Neural cell (in vitro differentiated cells): Measurements from ENCODE around the gene SDK1. TPM values are rescaled to one million over a fixed set of nuclear protein-coding genes. Genes with fewer than 3 reads are reported as not detected.

Experiments
- H2AFZ ChIP-seq: fragments of 200-600, 300-800 bp; sonication (generic), shearing (Covaris generic); 2 replicates; pipeline ENCODE4 v1.6.0; 2014; ENCODE audit warnings: low read depth, mild to moderate bottlenecking, antibody characterized with exemption, low read length, moderate library complexity
- H3F3A ChIP-seq: fragments of 200-600 bp; shearing (Covaris generic); 2 replicates; pipeline ENCODE4 v1.6.1; 2016; ENCODE audit warnings: mild to moderate bottlenecking, moderate library complexity, mixed read lengths, antibody characterized with exemption, low read length; ENCODE audit not compliant: insufficient read depth, poor library complexity, severe bottlenecking
- H3K27ac ChIP-seq: fragments of 200-600, 300-800 bp; sonication (generic), shearing (Covaris generic); 2 replicates; pipeline ENCODE4 v1.5.1; 2014; ENCODE audit warnings: mild to moderate bottlenecking, low read length, moderate library complexity
- H3K27me3 ChIP-seq: fragments of 300-800, 200-600 bp; sonication (generic), shearing (Covaris generic); 2 replicates; pipeline ENCODE4 v1.6.0; 2014; ENCODE audit warnings: mild to moderate bottlenecking, low read depth, low read length, moderate library complexity; ENCODE audit not compliant: insufficient read depth
- H3K36me3 ChIP-seq: fragments of 300-800, 200-600 bp; sonication (generic), shearing (Covaris generic); 2 replicates; pipeline ENCODE4 v1.5.1; 2014; ENCODE audit warnings: mild to moderate bottlenecking, antibody characterized with exemption, low read length, moderate library complexity; ENCODE audit not compliant: insufficient read depth
- H3K4me2 ChIP-seq: fragments of 300-800, 200-600 bp; sonication (generic), shearing (Covaris generic); 2 replicates; pipeline ENCODE4 v1.6.0; 2014; ENCODE audit warnings: mild to moderate bottlenecking, low read length
- H3K4me3 ChIP-seq: fragments of 300-800, 200-600 bp; sonication (generic), shearing (Covaris generic); 2 replicates; pipeline ENCODE4 v1.5.1; 2014; ENCODE audit warnings: mild to moderate bottlenecking, low read length, moderate library complexity
- H3K79me2 ChIP-seq: fragments of 200-600 bp; shearing (Covaris generic); replicated peaks from 2 replicates; pipeline ENCODE4 v1.6.0; 2014; ENCODE audit warnings: mild to moderate bottlenecking, low read length, moderate library complexity; ENCODE audit not compliant: insufficient read depth
- H3K9ac ChIP-seq: fragments of 300-800, 200-600 bp; sonication (generic), shearing (Covaris generic); 2 replicates; pipeline ENCODE4 v1.6.1; 2016; ENCODE audit warnings: mild to moderate bottlenecking, low read length, mixed read lengths
- H3K9me2 ChIP-seq: fragments of 200-600 bp; shearing (Covaris generic); 2 replicates; pipeline ENCODE4 v1.6.1; 2016; ENCODE audit warnings: mild to moderate bottlenecking, low read length, mixed read lengths; ENCODE audit not compliant: insufficient read depth
- H3K9me3 ChIP-seq: fragments of 200-600, 300-800 bp; sonication (generic), shearing (Covaris generic); 2 replicates; pipeline ENCODE4 v1.6.1; 2016; ENCODE audit warnings: mild to moderate bottlenecking, mixed run types, low read length, moderate library complexity, mixed read lengths
- H4K20me1 ChIP-seq: fragments of 200-600 bp; shearing (Covaris generic); 2 replicates; pipeline ENCODE4 v1.6.1; 2016; ENCODE audit warnings: mild to moderate bottlenecking, mixed run types; ENCODE audit not compliant: insufficient read depth
- EP300 ChIP-seq: fragments of 450-650 bp; conservative IDR thresholded peaks from 2 replicates; pipeline ENCODE4 v1.6.1; 2014; ENCODE audit warnings: antibody characterized with exemption, mild to moderate bottlenecking, moderate library complexity; ENCODE audit not compliant: poor library complexity, severe bottlenecking
- EZH2 ChIP-seq: fragments of 200-600, 300-800 bp; shearing (Covaris generic), sonication (generic); IDR thresholded peaks from 2 replicates; pipeline ENCODE4 v1.6.1; 2014; ENCODE audit warnings: antibody characterized with exemption, low read length, borderline replicate concordance, mild to moderate bottlenecking; ENCODE audit not compliant: insufficient read depth, poor library complexity, severe bottlenecking
- MXI1 ChIP-seq: fragments of 450-650 bp; conservative IDR thresholded peaks from 2 replicates; pipeline ENCODE4 v1.6.1; 2014; ENCODE audit warnings: antibody characterized with exemption, mild to moderate bottlenecking; ENCODE audit not compliant: poor library complexity, severe bottlenecking
- POLR2AphosphoS5 ChIP-seq: IDR thresholded peaks from 2 replicates; pipeline ENCODE4 v1.6.1; 2012
- RAD21 ChIP-seq: fragments of 450-650 bp; conservative IDR thresholded peaks from 2 replicates; pipeline ENCODE4 v1.6.1; 2014; ENCODE audit warnings: antibody characterized with exemption, mild to moderate bottlenecking, moderate library complexity
- REST ChIP-seq: IDR thresholded peaks from 2 replicates; pipeline ENCODE4 v1.6.1; 2012; ENCODE audit warnings: borderline replicate concordance
- SMC3 ChIP-seq: fragments of 450-650 bp; conservative IDR thresholded peaks from 2 replicates; pipeline ENCODE4 v1.6.1; 2014; ENCODE audit warnings: antibody characterized with exemption, mild to moderate bottlenecking, moderate library complexity; ENCODE audit not compliant: poor library complexity
- TAF1 ChIP-seq: IDR thresholded peaks from 2 replicates; pipeline ENCODE4 v1.6.1; 2012; ENCODE audit warnings: low read depth
- polyA plus RNA-seq: library from polyadenylated mRNA; depleted of rRNA; stranded (reverse); fragments of >200 nt; gene quantifications from 2 replicates; pipeline ENCODE4 v1.2.3, GENCODE V29; 2014
- TF ChIP-seq, protein P1 (sequence below): fragments of 450-650 bp; IDR thresholded peaks from 2 replicates; pipeline ENCODE4 v1.5.1; 2014; ENCODE audit warnings: antibody characterized with exemption, mild to moderate bottlenecking, moderate library complexity; ENCODE audit not compliant: poor library complexity, severe bottlenecking

The SDK1 gene
- polyA plus RNA-seq, 1 donor from 2014 or later, result 2.7 TPM

GRCh38 chr7:3280946-3281656 is 20.0 kb upstream of the SDK1 start:
- Histone ChIP-seq H3K27me3 (no peaks in the 10 kb centered on the region), H4K20me1 (no peaks in the 10 kb centered on the region), H3K4me3 (no peak overlapping the region), H2AFZ (no peak overlapping the region), H3K4me2 (no peak overlapping the region), H3K79me2 (no peaks in the 10 kb centered on the region), H3K9ac (no peak overlapping the region), H3K9me3 (no peaks in the 10 kb centered on the region), H3F3A (no peaks in the 10 kb centered on the region), H3K36me3 (no peaks in the 10 kb centered on the region), H3K9me2 (no peaks in the 10 kb centered on the region), H3K27ac (no peak overlapping the region)
- TF ChIP-seq SMC3 (no peak), EZH2 (no peak), EP300 (no peak), RAD21 (no peak), MXI1 (no peak), POLR2AphosphoS5 (no peak), REST (no peak), TAF1 (no peak)
- TF ChIP-seq, protein P1, sequence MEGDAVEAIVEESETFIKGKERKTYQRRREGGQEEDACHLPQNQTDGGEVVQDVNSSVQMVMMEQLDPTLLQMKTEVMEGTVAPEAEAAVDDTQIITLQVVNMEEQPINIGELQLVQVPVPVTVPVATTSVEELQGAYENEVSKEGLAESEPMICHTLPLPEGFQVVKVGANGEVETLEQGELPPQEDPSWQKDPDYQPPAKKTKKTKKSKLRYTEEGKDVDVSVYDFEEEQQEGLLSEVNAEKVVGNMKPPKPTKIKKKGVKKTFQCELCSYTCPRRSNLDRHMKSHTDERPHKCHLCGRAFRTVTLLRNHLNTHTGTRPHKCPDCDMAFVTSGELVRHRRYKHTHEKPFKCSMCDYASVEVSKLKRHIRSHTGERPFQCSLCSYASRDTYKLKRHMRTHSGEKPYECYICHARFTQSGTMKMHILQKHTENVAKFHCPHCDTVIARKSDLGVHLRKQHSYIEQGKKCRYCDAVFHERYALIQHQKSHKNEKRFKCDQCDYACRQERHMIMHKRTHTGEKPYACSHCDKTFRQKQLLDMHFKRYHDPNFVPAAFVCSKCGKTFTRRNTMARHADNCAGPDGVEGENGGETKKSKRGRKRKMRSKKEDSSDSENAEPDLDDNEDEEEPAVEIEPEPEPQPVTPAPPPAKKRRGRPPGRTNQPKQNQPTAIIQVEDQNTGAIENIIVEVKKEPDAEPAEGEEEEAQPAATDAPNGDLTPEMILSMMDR, result no peak

GRCh38 chr7:3282457-3282856 is 18.6 kb upstream of the SDK1 start:
- Histone ChIP-seq H3K4me2 (no peak overlapping the region), H3K79me2 (no peaks in the 10 kb centered on the region), H3K9ac (no peak overlapping the region), H3K4me3 (no peak overlapping the region), H3K27ac (no peak overlapping the region), H2AFZ (no peak overlapping the region), H3F3A (no peaks in the 10 kb centered on the region), H3K9me2 (no peaks in the 10 kb centered on the region), H3K36me3 (no peaks in the 10 kb centered on the region), H4K20me1 (no peaks in the 10 kb centered on the region), H3K9me3 (no peaks in the 10 kb centered on the region), H3K27me3 (no peaks in the 10 kb centered on the region)
- TF ChIP-seq EP300 (no peak), RAD21 (no peak), POLR2AphosphoS5 (no peak), EZH2 (no peak), SMC3 (no peak), MXI1 (no peak)
- TF ChIP-seq, protein P1, result no peak
